ENCODE data around the gene KLHL20.

DNA sequence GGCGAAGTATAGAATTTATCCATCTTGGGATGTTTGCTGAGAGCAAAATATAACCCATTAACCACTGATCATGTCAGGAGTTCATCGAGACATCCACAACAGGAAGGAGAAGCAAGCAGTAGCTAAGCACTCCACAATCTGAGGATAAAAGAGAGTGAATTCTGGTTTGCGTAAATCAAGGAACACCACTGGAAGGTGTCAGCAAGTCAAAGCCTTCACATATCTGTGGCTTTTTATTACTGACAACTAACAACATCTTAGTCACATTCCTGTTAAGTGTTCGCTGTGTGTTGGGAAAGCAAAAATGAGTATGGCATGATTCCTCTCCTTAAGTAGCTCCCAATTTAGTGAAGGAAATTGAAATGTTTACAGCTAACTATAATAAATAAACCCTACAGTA, 65.2 kb downstream of the KLHL20 start:
- no peak for TF ChIP-seq CTCF (conservative IDR thresholded peaks at IDR 0.05; ENCODE audit: low read length)
- no peak for TF ChIP-seq EZH2phosphoT487 (IDR thresholded peaks at IDR 0.05; ENCODE audit: borderline replicate concordance)

Measured in Loucy (cell line).